HG03175 (cell line): Measurements from ENCODE around the gene NRF1.

Source experiments
- ATAC-seq: cut with Tn5 transposase; IDR thresholded peaks from one replicate; pipeline ENCODE4 v1.9.1; 2021; ENCODE audit warnings: mild to moderate bottlenecking, moderate library complexity; ENCODE audit not compliant: unreplicated experiment

Gene NRF1

DNA sequence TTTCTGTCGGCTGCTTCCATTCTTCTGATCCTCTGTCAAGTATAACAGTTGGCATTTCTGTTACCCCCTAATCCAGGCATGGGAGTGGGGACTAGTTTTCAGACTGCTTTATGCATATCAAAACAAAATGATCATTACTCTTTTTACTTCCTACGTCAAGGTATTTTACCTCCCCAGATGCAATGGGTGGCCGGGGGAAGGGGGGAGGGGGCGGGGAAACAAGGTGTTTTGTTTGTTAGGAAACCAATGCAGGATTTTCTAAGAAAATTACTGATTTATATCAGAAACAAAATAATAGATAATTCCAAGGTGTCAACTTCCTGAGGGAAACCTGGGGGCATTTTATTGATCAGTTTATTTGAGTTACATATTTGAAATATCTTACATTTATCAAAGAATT, 66.3 kb downstream of the NRF1 start:
- ATAC-seq: no peak

- ATAC-seq: no peak
Measured at GRCh38 chr7:129678606-129679005, 67.1 kb downstream of the NRF1 start.

GRCh38 chr7:129680400-129680799, 68.9 kb downstream of the NRF1 start:
- ATAC-seq: no peak

GRCh38 chr7:129684777-129685176, 73.3 kb downstream of the NRF1 start:
- no peak for ATAC-seq

- no peak for ATAC-seq
Measured at GRCh38 chr7:129686063-129686462, 74.5 kb downstream of the NRF1 start.

GRCh38 chr7:129688503-129689222, 77.1 kb downstream of the NRF1 start:
- no peak for ATAC-seq

GRCh38 chr7:129689995-129690581, 78.6 kb downstream of the NRF1 start:
- no peak for ATAC-seq

GRCh38 chr7:129690701-129691100, 79.2 kb downstream of the NRF1 start:
- ATAC-seq: no peak

- ATAC-seq: no peak
Measured at GRCh38 chr7:129698516-129699418, 87.2 kb downstream of the NRF1 start.

DNA sequence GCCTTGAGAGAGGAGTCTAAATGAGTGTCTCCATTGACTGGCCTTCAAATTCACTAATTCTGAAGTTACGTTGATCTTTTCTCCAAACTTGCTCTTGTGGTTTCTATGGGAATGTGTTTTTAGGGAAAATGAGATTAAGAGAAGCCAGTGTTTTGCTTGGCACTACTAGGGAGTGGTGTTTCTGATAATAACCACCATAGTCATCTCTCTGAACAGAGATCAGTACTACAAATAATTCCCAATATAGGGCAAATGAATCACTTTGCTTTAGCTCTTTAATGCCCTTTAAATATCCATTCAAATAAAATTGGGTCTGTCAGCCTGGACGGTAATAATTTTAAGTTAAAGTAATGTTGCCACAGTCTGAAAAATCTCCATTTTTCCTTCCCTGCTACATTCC, 90.8 kb downstream of the NRF1 start:
- ATAC-seq: no peak

- no peak for ATAC-seq
Measured at GRCh38 chr7:129702761-129703338, 91.3 kb downstream of the NRF1 start.

GRCh38 chr7:129703751-129704150, 92.2 kb downstream of the NRF1 start:
- ATAC-seq: no peak

- ATAC-seq: no peak
Measured at GRCh38 chr7:129707910-129708499, 96.5 kb downstream of the NRF1 start.

DNA sequence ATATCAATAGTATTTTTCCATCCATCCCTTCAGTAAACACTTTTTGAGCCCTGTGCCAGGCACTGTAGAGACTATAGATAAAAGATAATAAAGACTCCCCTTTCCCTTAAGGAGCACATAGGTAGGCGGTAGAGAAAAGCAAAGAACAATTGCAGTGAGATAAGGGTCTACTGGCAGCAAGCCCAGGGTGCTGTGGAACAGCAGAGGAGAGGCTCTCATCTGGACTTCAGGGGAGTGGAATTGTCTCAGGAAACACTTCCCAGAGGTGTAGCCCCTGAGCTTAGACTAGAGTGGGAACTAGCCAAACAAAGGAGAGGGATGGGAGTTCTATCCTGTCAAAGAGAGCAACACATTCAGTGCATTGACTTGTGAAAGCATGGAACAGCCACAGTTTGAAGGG, 102.0 kb downstream of the NRF1 start:
- no peak for ATAC-seq

GRCh38 chr7:129714514-129715063, 103.1 kb downstream of the NRF1 start:
- no peak for ATAC-seq

DNA sequence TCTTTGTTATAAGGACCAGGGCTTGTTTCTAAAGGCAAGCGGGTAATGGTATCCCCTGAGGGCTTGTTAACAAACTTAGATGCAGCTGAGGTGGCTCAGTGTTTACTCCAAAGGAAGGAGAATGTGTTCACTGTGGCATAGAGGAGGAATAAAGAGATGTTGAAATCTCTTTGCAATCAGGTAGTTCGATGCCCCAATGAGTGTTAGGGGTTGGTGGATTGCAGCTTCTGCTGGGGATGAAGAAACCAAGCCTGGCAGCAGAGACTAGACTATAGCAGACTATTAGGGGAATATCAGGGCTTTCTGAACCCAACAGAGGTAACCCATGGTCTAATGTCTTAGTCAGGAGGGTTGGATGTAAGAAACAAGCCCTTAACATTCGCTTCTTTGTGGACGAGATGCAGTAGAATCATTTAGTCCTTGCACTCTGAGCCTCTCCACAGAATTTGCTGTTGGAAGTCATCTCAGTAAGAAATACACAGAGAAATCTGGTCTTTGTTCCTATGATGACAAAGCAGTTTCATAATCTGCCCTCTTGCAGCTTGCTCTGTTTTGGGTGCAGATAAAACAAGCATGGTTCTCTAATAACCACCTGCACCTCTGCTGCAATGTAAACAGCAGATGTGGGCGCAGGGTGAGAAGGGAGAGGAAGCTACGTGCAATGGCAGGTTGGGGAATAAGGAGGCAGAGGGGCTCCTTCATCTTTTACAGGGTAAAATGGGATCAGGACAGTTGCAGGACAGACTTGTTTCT, 108.6 kb downstream of the NRF1 start:
- no peak for ATAC-seq

GRCh38 chr7:129721068-129721467, 109.5 kb downstream of the NRF1 start:
- no peak for ATAC-seq

DNA sequence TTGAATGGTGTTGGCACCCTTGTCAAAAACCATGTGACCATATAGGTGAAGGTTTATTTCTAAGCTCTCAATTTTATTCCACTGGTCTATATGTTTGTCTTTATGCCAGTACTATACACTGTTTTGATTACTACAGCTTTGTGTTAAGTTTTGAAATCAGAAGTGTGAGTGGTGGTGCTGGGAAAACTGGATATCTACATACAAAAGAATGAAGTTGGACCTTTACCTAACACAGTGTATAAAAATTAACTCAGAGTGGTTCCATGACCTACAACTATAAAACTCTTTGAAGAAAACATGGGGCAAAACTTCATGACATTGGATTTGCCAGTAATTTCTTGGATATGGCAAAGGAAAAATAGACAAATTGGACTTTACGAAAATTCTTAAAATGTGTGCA, 112.2 kb downstream of the NRF1 start:
- ATAC-seq: no peak

DNA sequence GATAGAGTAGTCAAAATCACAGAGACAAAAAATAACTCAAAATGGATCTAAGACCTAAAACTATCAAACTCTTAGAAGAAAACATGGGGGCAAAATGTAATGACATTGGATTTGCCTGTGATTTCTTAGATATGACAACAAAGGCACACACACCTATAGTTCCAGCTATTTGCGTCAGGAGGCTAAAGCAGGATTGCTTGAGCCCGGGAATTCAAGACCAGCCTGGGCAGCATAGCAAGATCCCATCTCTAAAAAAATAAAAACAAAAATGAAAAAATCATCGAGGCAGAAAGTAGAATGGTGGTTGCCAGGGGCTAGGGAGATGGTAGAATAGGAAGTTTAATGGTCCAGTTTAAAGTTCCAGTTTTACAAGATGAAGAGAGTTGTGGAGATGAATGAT, 113.3 kb downstream of the NRF1 start:
- ATAC-seq: no peak

GRCh38 chr7:129728875-129729467, 117.5 kb downstream of the NRF1 start:
- ATAC-seq: no peak
